NT2/D1 (cell line): Measurements from ENCODE around the gene TEAD3.
"Not testable (repeated sequence)": the region's sequence is repeated elsewhere in the genome, so short reads cannot be mapped to it uniquely, and the experiment has no call there.

Experiments
- SUZ12 ChIP-seq: IDR thresholded peaks from 2 replicates; pipeline ENCODE4 v1.6.1; 2011; ENCODE audit not compliant: insufficient read length, insufficient read depth; ENCODE audit errors: extremely low read depth
- YY1 ChIP-seq: IDR thresholded peaks from 2 replicates; pipeline ENCODE4 v1.6.1; 2011; ENCODE audit not compliant: insufficient read length, insufficient read depth
- ZNF274 ChIP-seq: IDR thresholded peaks from 2 replicates; pipeline ENCODE4 v1.6.1; 2011; ENCODE audit warnings: mild to moderate bottlenecking, low read depth, low read length

DNA sequence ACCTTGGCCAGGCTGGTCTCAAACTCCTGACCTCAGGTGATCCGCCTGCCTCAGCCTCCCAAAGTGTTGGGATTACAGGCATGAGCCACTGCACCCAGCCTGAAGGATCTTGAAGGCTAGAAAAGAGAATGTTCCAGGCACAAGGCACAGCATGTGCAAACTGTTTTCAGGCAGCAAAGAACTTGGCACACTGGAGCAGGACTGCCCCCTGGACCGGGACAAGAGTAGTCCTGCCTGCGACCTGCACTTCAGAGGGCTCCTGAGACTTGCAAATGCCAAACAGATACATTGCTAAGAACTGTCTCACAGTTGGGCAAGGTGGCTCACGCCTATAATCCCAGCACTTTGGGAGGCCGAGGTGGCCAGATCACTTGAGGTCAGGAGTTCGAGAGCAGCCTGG, 19.1 kb upstream of the TEAD3 start:
- TF ChIP-seq YY1, ZNF274, SUZ12: not testable (repeated sequence)
